CD1c-positive myeloid dendritic cell (primary cell): ENCODE results near the gene GNB2.
A peak's percentile ranks its signal among the peaks of the same experiment; 100 is the strongest.
"Not testable (repeated sequence)": the region's sequence is repeated elsewhere in the genome, so short reads cannot be mapped to it uniquely, and the experiment has no call there.

Experiments
- DNase-seq: peaks from one replicate; pipeline ENCODE4 v3.0.0-alpha.2; 2016; ENCODE audit errors: extremely low spot score

The GNB2 gene

GRCh38 chr7:100694098-100694745, 20.7 kb downstream of the GNB2 start, which contains the start of gene GIGYF1:
GIGYF1 (minus strand) TSS chr7:100694250; CDS start chr7:100688238, 6,012 bp downstream.
- peak; percentile 79 for DNase-seq

GRCh38 chr7:100696123-100696521, 22.6 kb downstream of the GNB2 start:
- DNase-seq = no peak

DNA sequence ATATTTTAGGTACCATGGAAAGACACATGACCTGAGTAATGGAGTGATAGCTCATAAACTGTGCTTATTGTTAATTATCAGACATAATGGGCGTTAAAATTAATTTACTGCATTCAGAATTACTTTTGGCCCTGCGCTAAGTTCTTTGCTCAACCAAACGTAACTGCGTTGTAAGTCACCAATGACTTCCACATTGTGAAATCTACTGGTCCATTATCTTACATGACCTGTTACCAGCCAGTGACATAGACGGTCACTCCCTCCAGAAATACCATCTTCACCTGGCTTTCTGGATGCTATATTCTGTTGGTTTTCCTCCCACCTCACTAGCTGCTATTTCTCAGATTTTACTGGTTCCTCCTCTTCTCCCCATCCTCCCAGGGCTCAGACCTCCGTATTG, 25.5 kb downstream of the GNB2 start:
- DNase-seq = no peak

- DNase-seq = not testable (repeated sequence)
Measured at GRCh38 chr7:100701089-100701488, 27.5 kb downstream of the GNB2 start.

- peak; percentile 80 for DNase-seq
Measured at GRCh38 chr7:100705320-100705752, 31.8 kb downstream of the GNB2 start.

GRCh38 chr7:100705753-100706671, 32.5 kb downstream of the GNB2 start, which contains the start of gene POP7:
POP7 (plus strand) TSS chr7:100706121; CDS start chr7:100706831, 710 bp downstream.
- peak; percentile 99 for DNase-seq

GRCh38 chr7:100706672-100707311, 33.3 kb downstream of the GNB2 start:
- DNase-seq = no peak

DNA sequence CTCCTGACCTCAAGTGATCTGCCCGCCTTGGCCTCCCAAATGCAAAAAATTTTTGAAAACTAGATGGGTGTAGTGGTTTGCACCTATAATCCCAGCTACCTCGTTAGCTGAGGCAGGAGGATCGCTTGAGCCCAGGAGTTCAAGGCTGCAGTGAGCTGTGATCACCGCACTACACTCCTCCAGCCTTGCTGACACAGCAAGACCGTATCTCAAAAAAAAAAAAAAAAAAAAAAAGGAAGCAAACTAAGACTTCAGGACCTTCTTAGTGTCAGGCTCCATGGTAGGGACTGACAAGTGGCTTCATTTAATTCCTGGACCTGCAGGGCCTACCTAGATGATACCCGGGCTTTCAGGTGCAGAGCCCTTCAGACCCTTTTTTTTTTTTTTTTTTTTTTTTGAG, 34.9 kb downstream of the GNB2 start:
- no peak for DNase-seq

- no peak for DNase-seq
Measured at GRCh38 chr7:100710452-100710851, 36.9 kb downstream of the GNB2 start.

DNA sequence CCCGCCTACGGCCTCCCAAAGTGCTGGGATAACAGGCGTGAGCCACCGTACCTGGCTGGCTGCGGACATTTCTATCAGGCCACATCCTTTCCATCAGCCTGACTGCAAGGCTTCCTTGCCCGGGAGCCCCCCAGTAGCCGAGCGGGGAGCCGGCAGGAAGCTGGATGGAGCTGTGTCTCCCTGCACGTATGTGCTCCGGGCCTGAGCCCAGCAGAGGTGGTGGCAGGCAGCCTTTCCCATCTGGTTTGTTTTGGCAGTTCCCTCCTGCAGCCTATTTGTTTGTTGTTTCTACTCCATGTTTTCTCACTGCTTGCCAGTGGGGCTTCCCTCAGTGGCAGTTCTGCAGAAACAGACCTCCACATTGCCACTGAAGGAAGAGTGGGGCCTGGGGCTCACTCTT, 37.8 kb downstream of the GNB2 start:
- no peak for DNase-seq

GRCh38 chr7:100714725-100715124, 41.2 kb downstream of the GNB2 start:
- no peak for DNase-seq

GRCh38 chr7:100717073-100717472, 43.5 kb downstream of the GNB2 start:
- not testable (repeated sequence) for DNase-seq

GRCh38 chr7:100719523-100720278, 46.2 kb downstream of the GNB2 start:
- DNase-seq = no peak

DNA sequence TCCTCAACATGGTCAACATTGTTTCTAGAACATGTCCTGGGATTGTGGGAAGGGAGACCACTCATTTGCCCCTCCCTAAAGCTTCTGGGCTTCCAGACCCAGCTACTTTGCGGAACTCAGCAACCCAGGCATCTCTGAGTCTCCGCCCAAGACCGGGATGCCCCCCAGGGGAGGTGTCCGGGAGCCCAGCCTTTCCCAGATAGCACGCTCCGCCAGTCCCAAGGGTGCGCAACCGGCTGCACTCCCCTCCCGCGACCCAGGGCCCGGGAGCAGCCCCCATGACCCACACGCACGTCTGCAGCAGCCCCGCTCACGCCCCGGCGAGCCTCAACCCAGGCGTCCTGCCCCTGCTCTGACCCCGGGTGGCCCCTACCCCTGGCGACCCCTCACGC, 46.7 kb downstream of the GNB2 start, which contains the start of gene EPO:
Gene EPO, plus strand, starts transcription at position 190 of the 392 bp plus-strand sequence. CDS start 513 bp downstream, outside the sequence.
- no peak for DNase-seq

GRCh38 chr7:100720671-100721504, 47.3 kb downstream of the GNB2 start:
- DNase-seq = no peak

GRCh38 chr7:100721505-100721812, 47.9 kb downstream of the GNB2 start:
- no peak for DNase-seq

DNA sequence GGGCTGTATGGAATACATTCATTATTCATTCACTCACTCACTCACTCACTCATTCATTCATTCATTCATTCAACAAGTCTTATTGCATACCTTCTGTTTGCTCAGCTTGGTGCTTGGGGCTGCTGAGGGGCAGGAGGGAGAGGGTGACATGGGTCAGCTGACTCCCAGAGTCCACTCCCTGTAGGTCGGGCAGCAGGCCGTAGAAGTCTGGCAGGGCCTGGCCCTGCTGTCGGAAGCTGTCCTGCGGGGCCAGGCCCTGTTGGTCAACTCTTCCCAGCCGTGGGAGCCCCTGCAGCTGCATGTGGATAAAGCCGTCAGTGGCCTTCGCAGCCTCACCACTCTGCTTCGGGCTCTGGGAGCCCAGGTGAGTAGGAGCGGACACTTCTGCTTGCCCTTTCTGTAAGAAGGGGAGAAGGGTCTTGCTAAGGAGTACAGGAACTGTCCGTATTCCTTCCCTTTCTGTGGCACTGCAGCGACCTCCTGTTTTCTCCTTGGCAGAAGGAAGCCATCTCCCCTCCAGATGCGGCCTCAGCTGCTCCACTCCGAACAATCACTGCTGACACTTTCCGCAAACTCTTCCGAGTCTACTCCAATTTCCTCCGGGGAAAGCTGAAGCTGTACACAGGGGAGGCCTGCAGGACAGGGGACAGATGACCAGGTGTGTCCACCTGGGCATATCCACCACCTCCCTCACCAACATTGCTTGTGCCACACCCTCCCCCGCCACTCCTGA, 49.1 kb downstream of the GNB2 start:
- no peak for DNase-seq

- no peak for DNase-seq
Measured at GRCh38 chr7:100723732-100724275, 50.3 kb downstream of the GNB2 start.

DNA sequence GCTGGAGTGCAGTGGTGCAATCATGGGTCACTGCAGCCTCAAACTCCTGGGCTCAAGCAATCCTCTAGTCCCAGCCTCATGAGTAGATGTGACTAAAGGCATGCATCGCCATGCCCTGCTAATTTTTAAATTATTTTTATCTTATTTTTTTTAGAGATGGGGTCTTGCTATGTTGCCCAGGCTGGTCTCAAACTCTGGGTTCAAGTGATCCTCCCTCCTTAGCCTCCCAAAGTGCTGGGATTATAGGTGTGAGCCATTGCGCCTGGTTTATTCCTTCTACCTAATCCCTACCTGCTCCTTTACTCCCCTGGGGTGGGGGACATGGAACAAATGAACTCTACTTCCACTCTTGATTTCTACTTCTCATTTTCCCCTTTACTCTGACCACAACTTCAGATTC, 50.8 kb downstream of the GNB2 start:
- DNase-seq = not testable (repeated sequence)
